ENCODE results near the gene CARS1.
A peak's percentile ranks its signal among the peaks of the same experiment; 100 is the strongest.

The CARS1 gene

GRCh38 chr11:3057069-3057963, at the start of gene CARS1:
CARS1 (minus strand) TSS chr11:3057423; CDS start chr11:3057367, 56 bp downstream.
- peak; percentile 91 to 97 for DNase-seq

GRCh38 chr11:3105791-3106735, 48.8 kb upstream of the CARS1 start:
- no peak for DNase-seq

DNA sequence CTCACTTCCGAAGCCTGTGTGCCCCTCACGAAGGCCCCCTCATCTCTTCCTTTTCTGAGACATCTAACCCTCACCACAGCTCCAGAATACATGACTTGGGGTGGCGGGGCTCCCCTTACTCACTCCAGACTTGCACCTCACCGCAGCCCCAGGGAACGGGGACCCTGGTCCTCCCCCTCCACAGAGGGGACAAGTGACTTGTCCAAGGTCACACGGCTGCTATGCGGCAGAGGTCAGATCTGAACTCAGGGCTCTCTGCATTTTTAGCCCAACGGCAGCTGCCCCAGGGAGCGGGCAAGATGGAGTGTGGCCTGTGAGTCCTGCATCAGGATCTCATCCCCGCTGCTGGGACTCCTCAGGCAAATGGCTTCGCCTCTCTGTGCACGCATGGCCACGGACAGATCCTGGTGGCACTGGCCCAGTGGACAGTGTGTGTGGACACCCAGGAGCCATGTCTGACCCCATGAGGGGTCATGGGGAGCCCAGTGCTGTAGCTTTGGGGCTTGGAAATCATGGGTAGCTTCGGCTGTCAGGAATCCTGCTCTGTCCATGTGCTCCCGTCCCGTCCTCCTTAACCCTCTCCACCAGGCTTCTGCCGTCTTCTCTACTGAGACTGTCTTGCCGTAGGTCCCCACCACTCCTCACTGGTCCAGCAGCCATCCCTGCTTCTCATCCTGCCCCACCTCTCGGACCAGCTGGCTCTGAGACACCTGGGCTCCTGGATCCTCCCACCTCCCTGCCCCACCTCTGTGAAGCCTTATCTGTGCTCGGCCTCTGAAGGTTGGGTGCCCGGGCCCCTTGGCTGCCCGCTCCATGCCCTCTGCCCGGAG, 48.0 kb upstream of the CARS1 start:
- no peak for DNase-seq

GRCh38 chr11:3104051-3104714, 47.0 kb upstream of the CARS1 start:
- DNase-seq = no peak

GRCh38 chr11:3103076-3103475, 45.9 kb upstream of the CARS1 start:
- DNase-seq = no peak

- DNase-seq = no peak
Observed at GRCh38 chr11:3102641-3102921, 45.4 kb upstream of the CARS1 start.

DNA sequence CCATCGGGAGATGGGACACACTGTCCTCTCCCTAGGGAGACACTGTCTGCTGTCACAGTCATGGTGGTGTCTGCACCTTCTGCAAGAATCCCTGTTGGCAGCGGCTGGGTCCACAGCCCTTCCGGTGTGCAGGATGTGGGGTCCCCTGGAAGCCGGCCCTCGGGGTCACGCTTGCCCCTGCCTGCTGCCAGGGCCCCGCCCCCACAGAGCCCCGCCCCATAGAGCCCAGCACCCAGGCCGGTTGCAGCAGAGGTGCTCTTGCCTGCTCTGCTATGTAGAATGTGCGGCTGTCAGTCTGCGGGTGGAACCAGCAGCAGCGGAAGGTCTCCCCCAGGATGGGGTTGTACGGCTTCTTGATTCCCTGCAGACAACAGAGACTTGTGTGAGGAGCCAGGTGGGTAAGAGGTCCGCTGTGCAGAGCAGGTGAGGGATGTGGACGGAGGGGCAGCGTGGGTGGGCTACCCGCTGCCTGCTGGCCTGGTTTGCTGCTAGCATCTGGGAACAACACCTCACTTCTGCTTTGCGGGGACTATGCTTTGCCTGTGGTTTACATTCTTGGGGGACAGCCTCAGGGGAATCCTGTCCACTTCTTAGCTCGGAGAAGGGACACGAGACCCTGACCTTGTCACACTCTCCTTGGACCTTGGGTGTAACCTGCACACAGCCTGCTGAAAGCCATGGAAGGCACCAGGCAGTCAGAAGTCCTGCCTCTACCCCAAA, 44.9 kb upstream of the CARS1 start:
- DNase-seq = no peak

GRCh38 chr11:3099178-3099577, 42.0 kb upstream of the CARS1 start:
- no peak for DNase-seq

DNA sequence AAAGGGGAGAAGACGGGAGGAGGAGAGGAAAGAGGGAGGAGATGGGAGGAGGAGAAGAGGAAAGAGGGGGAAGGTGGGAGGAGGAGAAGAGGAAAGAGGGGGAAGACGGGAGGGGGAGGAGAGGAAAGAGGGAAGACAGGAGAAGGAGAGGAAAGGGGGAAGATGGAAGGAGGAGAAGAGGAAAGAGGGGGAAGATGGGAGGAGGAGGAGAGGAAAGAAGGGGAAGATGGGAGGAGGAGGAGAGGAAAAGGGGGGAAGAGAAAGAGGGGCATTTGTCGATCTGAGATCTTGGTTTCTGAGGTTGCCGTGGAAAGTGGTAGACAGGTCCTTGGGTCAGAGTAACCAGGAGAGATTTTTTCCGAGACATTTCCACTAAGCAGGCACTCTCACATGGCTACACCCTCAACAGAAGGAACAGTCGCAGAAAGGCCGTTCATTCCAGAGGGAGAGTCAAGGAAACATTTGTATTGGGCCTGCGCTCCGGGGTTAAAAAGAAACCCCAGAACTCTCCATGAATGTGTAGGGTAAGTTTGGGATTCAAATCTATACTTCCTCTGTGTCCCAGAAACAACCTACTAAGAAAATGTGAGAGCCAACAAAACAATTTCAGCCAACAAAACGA, 39.8 kb upstream of the CARS1 start:
- no peak for DNase-seq

- DNase-seq = no peak
Observed at GRCh38 chr11:3095712-3096361, 38.6 kb upstream of the CARS1 start.

GRCh38 chr11:3094223-3094824, 37.1 kb upstream of the CARS1 start:
- no peak for DNase-seq

- DNase-seq = no peak
Observed at GRCh38 chr11:3093281-3094191, 36.3 kb upstream of the CARS1 start.

DNA sequence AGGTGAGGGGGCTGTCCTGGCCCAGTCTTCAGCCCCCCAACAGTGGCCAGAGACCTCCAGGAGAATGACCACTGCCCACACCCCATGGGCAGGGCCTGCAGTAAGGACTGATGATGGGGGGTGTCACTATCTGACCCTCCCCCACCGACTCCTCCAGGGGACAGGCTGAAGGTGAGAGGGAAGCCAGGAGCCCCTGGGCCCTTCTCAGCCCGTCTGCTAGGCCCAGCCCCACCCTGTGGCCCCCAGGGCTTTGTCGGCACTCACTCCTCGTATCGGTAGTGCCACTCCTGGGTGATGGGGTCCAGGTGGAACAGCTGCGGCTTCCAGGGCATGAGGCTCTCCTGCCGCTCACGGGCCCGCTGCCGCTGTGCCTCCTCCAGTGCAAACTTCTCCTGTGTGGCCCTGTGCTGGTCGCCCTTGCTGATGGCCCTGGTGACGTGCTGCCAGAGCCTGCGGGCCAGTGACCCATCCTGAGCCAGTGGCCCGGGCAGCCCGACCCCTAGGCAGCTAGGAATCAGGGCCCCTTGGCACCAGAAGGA, 35.4 kb upstream of the CARS1 start:
- no peak for DNase-seq

DNA sequence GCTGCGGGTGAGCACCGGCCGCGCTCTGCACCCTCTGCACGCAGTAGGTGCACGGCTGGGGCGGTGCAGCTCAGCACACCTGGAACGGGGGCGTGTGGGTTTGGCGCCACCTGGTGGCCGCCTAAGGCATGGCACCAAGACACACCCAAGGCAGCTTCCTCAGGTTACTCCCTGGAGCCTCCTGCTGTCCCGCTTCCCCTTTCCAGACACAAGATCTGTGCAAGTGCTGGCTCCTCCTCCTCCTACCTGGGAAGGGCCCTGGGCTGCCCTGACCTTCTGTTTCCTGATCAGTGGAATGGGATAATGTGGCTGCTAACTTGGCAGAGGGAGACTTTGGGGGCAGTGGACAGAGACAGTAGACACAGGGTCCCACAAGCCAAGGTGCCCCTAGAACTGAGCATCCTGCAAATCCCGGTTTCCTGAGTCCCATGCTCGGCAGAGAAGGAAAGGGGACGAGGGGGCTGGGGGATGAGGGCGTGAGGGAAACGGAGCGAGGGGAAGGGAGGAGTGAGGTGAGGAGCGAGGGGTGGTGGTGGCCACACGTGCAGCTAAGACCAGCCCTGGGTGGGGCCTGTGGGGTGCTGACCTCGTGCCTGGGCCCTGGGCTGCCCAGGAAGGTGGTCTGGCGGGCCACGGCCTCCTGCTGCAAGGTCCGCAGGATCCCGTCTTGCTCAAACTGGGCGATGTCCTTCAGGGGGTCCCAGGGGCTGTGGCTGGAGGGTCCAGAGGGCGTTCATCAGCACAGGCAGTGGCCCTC, 34.8 kb upstream of the CARS1 start:
- peak; percentile 61 for DNase-seq

DNA sequence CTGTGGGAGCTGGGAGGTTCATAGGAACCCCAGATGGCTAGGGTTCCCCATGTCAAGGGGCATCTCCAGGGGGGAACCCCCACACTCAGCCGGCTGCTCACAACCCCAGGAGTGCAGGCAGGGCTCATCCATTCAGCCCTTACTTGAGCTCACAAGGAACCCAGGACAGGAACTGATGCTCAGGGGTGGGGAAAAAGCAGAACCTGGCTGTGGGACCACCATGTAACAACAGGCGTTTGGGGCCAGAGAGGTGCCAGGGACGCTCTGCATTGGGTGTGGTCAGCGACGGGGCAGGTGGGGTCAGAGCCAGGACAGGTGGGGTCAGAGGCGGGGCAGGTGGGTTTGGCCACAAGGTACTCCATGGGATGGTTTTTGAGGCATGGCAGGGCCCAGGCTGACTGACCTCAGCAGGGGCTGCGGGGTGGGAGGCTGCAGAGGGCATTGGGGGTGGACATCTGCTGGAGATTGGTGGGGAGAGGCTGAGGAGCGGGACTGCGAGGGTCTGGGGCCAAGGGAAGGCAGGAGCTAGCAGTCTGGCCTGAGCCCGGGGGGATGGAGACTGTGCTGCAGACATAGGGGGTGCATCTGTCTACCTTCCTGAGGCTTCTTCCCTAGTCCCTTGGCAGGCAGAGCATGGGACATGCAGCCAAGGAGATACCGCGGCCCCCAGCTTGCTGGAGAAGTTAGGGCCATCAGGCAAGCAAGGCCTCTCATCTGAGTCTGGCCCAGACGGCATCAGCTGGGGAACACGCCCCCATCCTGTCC, 34.0 kb upstream of the CARS1 start:
- no peak for DNase-seq

DNA sequence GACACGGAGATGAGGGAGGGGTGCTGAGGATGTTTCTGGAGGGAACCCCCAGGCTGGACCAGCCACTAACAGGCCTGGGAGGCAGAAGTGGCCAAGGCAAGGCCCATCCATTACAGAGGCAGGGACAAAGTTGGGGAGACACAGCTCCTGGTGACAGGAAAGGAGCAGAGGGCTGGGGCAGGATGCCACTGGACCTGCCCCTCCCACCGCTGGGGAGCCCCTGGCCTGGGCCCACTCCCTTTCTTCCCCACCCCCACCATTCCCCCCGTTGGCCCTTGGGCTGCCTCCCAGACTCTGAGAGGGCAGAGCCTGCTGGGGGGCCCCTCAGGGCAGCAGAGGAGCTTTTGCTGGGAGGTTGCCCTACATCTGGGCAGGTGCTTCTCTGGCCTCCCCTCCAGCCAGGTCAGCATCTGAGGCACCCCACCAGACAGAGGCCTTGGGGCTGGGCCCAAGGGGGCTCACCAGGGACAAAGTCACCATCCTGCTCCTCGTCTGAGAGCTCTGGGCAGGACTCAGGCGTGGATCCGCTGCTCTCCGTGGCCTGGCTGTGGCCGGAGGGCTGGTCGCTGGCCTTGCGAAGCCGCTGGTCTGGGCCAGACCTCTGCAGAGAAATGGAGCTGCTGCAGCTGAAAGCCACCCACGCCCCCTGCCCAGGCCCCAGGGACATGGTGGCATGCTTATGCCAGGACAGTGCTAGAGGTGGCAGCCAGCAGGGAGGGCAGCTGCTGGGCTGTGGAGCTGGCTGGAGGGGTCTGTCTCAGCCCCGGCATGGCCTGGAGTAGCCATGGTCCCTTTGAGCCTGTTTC, 33.1 kb upstream of the CARS1 start:
- DNase-seq = no peak

Measured in Kasumi-1 (cell line).